Sciatic nerve (tissue), 2 donors: ENCODE data around the gene NAP1L1. TPM values are rescaled to one million over a fixed set of nuclear protein-coding genes. Genes with fewer than 3 reads are reported as not detected.
A peak's percentile ranks its signal among the peaks of the same experiment; 100 is the strongest.

Source experiments
- ATAC-seq: fragments of 200-7000 bp; cut with Tn5 transposase; one replicate; pipeline ENCODE4 v1.9.1; 2020; ENCODE audit warnings: mild to moderate bottlenecking, moderate library complexity
- DNase-seq: peaks from one replicate; pipeline ENCODE4 v3.0.0-alpha.2; 2020; ENCODE audit warnings: low spot score
- intact Hi-C: fragments of 100-400 bp; cut with DNase I; formaldehyde crosslinking; loops from one replicate; pipeline ENCODE4 v1.14.2; 2022
- total RNA-seq: library from RNA; stranded (reverse); fragmentation: NEBNext Ultra II Directional; extraction: Animal tissue kit (Norgen Biotek cat#: 25700); gene quantifications from one replicate; pipeline ENCODE4 v1.2.1, GENCODE V29; 2021
- donor health status: DM: no; HTN: no; CAD: no.
- donor health status: DM: no; HTN: no; CAD: no.

NAP1L1 gene
- total RNA-seq, 1 donor from 2014 or later = 425 TPM

GRCh38 chr12:76085520-76085868 is 1.0 kb upstream of the NAP1L1 start:
- intact Hi-C loops = no loop called here
- no peak for DNase-seq

DNA sequence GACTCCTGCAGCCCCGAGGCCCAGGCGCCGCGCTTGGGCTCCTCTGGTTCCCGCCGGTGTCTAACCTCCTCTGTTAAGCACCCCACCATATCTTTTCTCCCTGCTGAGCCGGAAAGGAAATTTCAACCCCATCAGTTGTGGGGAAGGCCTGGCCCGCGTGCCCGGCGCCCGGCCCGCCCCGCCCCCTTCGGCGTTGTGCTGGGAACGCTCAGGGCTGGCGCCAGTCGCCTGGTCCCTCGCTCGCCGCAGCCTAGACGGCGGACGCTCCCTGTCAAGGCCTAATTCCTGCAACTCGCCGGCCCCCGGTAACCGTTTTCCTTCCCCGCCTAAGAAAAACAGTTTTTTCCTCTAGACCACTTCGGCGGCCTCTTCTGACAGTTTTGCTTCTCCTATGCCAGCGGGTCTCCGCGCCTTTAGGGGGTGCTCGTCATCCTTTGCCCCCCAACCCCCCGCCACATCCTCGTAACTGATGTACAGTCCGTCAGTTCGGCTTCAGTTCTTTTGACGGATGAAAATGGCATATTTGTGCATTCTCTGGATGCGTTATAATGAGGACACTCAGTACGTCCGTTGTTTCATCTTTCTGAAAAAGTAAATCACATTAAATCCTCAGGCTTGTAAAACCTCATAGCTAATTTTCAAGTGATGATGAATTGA is 506 bp upstream of the NAP1L1 start:
- intact Hi-C loops = no loop called here
- ATAC-seq = peak; percentile 92
- DNase-seq = no peak

More at GRCh38 chr12:76085520-76085868, 1.0 kb upstream of the NAP1L1 start:
- ATAC-seq = no peak

DNA sequence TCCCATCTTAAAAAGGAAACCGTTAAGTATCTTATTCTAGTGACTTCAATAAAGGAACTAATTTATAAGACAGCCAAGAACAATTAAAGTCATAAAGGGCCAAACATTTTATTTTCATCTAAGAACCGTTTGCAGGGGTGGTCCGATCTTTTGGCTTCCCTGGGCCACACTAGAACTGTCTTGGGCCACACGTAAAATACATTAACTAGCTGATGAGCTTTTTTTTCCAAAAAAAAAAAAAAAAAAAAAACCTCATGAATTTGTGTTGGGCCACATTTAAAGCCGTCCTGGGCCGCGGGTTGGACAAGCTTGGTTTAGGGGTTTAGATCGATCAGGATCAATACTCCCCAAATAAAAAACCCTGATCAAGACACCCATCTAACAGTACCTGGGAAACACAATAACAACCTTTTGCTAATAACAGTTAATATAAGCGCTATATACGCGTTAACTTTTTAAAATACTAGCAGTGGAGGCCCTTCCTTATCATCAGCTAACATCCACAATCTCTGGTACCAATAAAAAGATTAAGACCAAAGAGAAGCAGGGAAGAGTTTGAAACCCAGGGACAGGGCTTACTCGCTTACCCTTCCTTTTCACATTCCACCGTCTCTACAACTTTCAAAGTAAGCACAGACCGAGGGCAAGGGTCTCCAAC is 1.1 kb downstream of the NAP1L1 start:
- intact Hi-C loops = no loop called here
- ATAC-seq (no peak), DNase-seq (no peak)

GRCh38 chr12:76081909-76082308 is 2.6 kb downstream of the NAP1L1 start:
- DNase-seq = no peak
- intact Hi-C loops = no loop called here
- ATAC-seq = no peak

DNA sequence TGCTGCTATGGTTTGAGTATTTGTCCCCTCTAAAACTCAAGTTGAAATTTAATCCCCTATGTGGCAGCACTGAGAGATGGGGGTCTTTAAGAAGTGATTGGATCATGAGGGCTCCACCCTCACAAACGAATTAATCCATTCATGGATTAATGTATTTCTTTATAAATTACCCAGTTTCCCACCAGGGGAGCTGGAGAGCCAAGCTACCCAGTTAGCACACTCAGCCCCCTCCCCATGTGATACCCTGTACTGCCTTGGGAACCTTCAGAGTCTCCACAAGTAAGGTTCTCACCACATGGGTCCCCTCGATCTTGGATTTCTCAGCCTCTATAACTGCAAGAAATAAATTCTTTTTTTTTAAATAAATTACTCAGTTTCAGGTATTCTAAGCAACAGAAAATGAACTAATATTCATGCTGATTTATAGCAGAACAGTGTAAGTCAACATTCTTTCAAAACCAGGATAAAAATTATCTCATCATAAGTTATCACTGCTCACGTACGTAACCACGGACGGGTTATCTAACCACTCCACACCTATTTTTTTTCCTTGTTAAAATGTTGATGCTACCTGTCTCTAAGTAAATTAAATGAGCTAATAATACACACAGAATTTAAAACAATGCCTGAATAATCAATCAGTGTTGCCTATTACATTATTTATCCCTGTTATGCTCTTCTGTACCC is 3.6 kb downstream of the NAP1L1 start:
- intact Hi-C loops = no loop called here
- ATAC-seq (no peak), DNase-seq (no peak)

GRCh38 chr12:76080017-76080728 is 4.3 kb downstream of the NAP1L1 start:
- intact Hi-C loops = no loop called here
- DNase-seq = no peak
- ATAC-seq = no peak

DNA sequence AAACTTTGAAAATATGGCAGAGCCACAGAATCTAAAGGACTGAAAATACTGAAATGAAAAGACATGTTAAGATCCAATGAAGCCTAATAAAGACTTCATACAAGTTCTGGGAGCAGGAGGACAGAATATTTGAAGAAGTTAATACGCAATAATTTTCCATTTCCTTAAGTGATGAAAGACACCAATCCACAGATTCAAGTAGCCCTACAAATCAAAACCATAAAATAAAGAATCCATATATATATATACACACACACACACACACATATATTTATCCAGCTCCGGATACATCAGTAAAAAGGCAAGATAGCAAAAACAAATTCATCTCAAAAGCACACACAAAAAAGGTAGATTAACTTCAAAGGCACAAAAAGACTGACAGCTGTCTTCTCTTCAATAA is 5.7 kb downstream of the NAP1L1 start:
- DNase-seq = no peak
- ATAC-seq = no peak
- intact Hi-C loops = no loop called here

- no peak for ATAC-seq
- intact Hi-C loops = no loop called here
- no peak for DNase-seq
Measured at GRCh38 chr12:76075448-76075847, 9.0 kb downstream of the NAP1L1 start.

DNA sequence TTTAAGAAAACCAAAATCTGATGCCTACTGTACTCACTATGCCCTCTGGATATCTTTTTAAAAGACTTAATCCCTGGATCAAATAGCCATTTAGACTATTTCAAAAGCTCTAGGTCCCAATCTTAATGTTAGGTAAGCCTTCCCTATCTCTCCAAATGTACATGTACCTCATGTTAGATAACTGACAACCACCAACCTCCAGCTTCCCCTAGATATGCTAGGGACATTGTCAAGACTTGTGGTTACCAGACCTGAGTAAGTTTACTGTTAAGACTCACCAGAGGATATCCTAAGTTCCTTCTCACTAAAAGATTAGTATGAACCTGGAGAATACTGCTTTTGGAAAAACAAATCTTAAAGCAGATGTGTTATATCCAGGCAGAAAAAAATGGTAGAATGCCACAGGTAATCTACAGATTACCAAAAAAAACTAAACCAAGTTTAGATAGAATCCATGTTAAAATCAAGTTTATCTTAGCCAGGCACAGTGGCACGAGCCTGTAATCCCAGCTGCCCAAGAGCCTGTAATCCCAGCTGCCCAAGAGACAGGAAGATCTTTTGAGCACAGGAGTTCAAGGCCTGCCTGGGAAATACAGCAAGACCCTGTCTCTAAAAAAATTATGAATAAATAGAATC is 9.7 kb downstream of the NAP1L1 start:
- no peak for DNase-seq
- ATAC-seq = no peak
- intact Hi-C loops = no loop called here

DNA sequence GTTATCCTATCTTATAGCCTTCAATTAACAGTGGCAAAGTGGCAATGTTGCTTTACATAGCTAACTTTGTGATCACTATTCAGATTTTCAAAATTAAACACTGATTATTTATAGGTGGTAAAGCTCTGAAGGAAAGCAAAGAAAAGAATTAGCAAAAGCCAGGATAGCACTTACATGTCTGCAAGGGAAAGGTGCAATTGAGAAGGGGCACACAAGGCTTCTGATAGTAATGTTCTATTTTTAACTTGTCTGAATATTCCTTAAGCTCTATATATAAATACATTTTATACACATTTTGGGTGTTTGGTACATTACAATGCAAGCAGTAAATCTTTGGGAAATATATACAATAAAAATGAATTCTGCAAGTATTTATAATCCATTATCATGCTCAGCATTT is 10.9 kb downstream of the NAP1L1 start:
- DNase-seq (no peak), ATAC-seq (no peak)
- intact Hi-C loops = no loop called here

- intact Hi-C loops = no loop called here
- ATAC-seq = no peak
Measured at GRCh38 chr12:76072568-76072967, 11.9 kb downstream of the NAP1L1 start.

GRCh38 chr12:76069339-76069738 is 15.1 kb downstream of the NAP1L1 start:
- DNase-seq (no peak), ATAC-seq (no peak)
- intact Hi-C loops = no loop called here

More at GRCh38 chr12:76072568-76072967, 11.9 kb downstream of the NAP1L1 start:
- DNase-seq = no peak

- DNase-seq (no peak), ATAC-seq (no peak)
- intact Hi-C loops = no loop called here
Measured at GRCh38 chr12:76065917-76066316, 18.6 kb downstream of the NAP1L1 start.

DNA sequence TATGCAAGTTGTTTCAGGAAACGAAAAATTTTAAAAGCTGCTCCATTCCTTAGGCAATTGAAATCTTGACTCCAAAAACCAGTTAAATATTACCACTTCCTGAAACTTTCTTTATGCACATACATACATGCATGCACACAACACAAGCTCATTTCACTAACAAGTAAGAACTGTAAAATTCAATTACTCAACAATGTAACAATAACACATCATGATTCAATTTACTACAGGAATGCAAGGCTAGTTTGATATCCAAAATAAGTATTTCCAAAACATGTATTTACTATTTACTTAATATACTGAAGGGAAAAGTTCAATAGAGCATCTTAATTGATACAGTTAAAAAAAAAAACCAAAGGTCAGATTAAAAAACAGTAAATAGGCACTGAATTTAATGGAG is 19.6 kb downstream of the NAP1L1 start:
- intact Hi-C loops = no loop called here
- ATAC-seq (no peak), DNase-seq (no peak)

- intact Hi-C loops = no loop called here
- ATAC-seq (no peak), DNase-seq (no peak)
Measured at GRCh38 chr12:76060111-76060510, 24.4 kb downstream of the NAP1L1 start.

- no peak for DNase-seq
- no peak for ATAC-seq
- intact Hi-C loops = no loop called here
Measured at GRCh38 chr12:76057326-76057725, 27.2 kb downstream of the NAP1L1 start.

DNA sequence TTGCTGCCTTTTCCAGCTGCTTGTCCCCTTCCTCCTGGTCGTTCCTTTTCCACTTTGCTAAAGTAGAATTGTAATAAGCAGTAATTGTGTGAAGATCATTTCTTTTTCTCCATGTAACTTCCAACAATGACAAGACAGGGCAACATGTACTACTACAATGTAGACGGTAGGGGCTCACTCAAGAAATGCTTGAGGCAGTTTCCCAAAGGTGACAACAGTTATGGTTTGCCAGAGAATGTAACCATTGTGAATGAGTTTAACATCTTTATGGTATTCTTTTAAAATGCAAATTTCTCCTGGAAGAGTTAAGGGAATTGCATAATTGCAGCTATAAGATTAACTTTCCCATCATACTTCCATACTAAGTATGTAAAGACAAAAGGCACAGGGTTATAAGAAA is 29.1 kb downstream of the NAP1L1 start:
- ATAC-seq (no peak), DNase-seq (no peak)
- intact Hi-C loops = no loop called here

GRCh38 chr12:76049575-76050251 is 34.8 kb downstream of the NAP1L1 start:
- DNase-seq (no peak), ATAC-seq (no peak)
- intact Hi-C loops = no loop called here

- ATAC-seq (no peak), DNase-seq (no peak)
- intact Hi-C loops = no loop called here
Measured at GRCh38 chr12:76047742-76048141, 36.7 kb downstream of the NAP1L1 start.
